NK-92 treated with Interleukin-12 subunit alpha and Interleukin-12 subunit beta, amount 100 ng/mL, for 24 hours (cell line): ENCODE results near the gene PRDM1.

Experiments
- DNase-seq: peaks from one replicate; lab custom pipeline; 2025; lab: John Stamatoyannopoulos, UW

The PRDM1 gene

GRCh38 chr6:106116125-106116832 lies 30.1 kb downstream of the PRDM1 start:
- peak; percentile 15 for DNase-seq

- peak; percentile 71 for DNase-seq
Observed at GRCh38 chr6:106117579-106117978, 31.4 kb downstream of the PRDM1 start.

- no peak for DNase-seq
Observed at GRCh38 chr6:106118835-106119431, 32.8 kb downstream of the PRDM1 start.

GRCh38 chr6:106119546-106119945 lies 33.4 kb downstream of the PRDM1 start:
- DNase-seq = no peak

DNA sequence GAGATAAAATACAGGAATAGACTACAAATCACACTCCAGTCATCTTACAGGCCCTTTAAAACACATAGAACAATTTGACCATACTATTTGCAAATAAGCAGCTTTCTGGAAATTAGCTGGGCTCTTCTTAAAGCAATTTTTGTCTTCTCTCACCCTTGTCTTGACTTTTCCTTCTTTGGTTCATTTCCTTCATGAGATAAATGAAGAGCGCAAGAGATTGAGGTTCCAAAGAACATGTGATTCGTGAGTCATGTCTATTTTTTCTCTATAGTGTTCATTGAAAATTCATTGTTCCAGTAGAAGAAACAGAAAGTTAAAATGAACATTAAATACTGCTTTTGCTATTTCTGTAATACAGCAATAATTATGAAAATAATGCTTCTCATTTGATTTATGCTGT lies 33.9 kb downstream of the PRDM1 start:
- no peak for DNase-seq

DNA sequence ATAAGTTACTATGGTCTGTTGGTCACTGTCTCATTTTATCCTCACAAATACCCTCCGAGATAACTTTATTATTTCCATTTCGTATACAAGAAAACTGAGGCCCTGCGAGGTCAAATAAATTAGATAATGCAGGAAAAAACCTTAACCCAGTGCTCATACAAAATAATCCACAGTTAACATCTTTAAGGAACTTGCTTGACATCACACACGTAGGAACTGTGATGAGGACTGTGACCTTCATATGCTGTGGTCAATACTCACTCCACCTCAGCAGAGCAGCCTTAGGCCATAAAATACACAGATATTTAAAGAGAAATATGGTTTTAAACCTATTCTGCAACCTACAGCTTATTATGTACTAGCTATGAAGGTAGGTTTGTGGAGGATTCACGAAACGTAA lies 34.3 kb downstream of the PRDM1 start:
- no peak for DNase-seq

DNA sequence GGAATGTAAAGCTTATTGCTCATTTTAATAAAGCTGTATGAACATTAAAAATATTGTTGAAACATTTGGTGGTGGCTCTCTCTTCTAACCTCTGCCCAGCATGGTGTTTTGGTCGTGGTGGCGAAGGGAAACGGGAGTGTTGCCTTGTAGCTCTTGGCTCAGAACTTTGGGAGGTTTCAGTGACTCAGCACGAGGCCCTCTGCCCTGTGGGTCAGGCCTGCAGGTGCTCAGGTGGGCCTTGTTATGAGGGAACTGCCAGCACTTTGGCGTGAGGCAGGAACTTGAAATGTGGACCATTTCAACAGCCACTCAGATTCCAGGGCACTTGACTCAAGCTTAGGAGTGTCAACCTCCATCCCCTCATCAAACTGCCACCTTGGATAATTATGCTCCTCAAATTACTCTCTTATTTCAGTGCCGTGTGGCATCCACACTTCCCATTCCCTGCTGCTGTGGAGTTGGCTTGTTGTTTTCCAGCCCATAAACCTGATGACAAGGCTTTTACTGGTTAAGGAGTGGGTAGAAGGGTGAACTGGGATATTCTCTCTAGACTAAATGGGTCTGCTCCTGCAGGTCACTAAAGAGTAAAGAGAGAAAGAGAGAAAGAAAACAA lies 36.3 kb downstream of the PRDM1 start:
- DNase-seq = no peak

GRCh38 chr6:106122938-106123656 lies 37.0 kb downstream of the PRDM1 start:
- DNase-seq = no peak

DNA sequence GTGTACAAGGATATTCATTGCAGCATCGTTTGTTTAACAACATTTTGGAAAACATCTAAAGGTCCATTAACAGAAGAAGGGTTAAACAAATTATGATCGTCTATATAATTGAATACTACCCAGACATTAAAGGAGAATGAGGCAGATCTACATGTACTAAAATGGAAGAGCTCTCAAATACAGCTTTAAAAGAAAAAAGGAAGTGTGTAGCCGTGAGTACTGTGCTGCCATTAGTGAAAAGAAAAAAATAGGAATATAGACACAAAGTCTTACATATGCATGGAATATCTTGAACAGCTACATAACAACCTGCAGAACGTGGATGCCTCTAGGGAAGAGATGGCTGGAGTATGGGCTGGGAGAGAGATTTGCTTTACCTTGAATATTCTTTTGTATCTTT lies 37.9 kb downstream of the PRDM1 start:
- no peak for DNase-seq

DNA sequence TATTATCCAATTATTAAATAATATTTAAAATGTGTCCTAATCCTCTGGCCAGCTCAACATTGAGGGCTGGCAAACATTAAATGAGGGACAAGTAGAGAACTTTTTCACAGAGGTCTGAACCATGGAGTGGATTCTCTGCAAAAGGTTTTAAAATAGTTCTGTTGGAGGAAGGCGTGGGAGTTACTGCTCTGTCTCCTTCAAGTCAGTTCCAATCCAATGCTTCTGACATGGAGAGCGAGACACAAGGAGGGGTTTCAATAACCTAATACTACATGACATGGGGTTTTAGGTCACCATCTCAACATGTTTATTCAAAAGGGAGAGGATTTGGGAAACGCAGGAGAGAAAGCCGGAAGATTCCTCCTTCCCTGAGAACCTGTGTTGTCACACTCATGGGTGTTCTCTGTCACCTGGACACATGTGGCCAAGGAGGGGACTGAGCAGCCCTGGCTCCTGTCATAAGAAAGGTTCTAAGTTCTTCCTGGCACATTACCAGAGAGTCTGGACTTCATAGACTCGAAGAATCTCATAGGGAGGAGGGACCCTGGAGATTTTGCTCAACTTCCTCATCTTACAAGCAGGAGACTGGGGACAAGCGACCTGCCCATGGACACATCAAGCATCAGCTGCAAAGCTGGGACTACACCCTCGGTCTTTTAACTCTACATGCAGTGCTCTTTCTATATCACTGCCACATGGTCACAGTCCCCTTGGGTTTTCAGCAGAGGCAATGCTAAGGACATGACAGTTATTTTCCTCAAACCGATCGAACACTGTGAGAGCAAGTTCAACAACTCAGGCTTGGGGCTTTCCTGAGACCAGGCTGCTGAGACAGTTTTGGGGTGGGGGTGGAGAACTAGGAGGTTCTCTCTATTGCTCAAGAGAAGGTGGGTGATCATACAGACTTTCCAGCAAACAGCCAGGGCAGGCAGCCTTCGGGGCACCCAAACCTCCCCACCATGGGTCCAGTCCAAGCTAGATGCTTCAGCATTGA lies 38.6 kb downstream of the PRDM1 start:
- no peak for DNase-seq

DNA sequence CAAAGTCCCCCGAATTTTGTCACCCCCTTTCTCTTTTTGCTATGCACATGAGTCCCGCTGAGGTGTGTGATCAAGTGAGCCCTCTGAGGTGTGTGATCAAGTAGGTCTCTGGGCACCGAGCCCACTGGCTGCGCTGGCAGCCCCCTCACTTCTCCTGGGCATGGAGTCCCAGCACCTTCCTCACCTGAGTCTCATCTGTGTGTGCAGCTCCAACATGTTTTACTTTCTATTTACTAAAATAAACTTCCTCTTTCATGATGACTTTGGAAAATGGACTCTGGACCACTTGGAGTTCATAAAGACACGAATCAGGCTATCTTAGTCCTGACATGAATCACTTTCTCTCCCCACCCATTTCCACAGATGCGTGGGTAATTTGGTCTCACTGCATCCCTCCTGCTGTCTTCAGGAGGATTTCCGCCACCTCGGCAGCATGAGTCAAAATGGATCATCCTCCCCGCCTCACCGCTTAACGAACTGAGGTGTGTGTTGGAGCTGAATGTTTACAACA lies 39.8 kb downstream of the PRDM1 start:
- no peak for DNase-seq

DNA sequence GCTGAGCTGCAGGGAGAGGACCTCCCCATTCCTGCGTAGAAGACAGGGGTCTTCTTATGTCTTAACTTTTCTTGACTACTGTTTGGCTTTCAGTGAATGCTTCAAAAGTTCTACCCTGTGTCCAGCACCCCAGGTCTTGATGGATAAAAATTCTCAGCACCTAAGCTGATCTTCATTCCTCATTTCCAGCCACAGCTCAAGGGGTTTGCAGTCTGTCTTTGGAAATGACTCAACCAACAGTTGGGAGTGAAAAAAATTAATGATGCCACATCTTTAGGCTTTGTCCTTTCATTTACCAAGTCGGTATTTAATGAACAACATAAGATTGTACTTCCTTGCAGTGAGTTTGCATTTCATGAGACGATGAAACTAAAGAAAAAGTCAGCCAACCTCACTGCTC lies 40.3 kb downstream of the PRDM1 start:
- DNase-seq = no peak

DNA sequence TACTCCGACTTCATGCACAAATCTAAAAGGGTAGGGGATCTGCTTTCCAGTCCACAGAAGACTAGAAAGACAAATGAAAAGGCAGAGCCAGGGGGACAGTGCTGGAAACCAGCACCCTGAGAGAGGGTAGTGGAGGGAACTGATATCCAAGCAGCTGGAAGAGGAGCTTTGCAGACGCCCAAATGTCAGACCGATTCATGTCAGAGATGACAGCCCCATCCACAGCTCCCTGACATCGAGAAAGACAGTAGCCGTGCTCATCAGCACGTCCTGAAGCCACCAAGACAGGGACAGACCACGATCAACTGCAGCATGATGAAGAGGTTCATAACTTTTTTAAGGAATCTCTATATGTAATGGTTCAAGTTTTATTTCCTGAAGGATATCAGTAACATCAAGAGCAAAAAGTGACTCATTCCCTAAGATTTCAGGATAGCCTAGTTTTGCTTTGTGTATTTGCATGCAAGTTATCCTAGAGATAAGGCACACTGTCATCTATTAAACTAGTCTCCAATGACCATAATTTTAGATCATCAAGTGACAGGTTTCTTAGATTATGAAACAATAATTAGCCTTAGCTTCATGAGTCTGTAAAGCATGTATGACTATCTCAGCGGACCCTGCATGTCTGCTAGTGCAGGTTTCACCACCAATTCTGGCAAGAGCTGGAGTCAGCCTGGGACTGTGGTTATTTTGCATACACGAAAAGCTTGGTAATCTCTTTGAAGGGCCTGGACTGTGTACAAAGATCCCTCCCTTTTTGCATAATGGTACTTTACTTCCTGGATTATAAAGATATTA lies 43.0 kb downstream of the PRDM1 start:
- no peak for DNase-seq

- DNase-seq = no peak
Observed at GRCh38 chr6:106132153-106132698, 46.1 kb downstream of the PRDM1 start.

GRCh38 chr6:106133040-106133439 lies 46.9 kb downstream of the PRDM1 start:
- no peak for DNase-seq

DNA sequence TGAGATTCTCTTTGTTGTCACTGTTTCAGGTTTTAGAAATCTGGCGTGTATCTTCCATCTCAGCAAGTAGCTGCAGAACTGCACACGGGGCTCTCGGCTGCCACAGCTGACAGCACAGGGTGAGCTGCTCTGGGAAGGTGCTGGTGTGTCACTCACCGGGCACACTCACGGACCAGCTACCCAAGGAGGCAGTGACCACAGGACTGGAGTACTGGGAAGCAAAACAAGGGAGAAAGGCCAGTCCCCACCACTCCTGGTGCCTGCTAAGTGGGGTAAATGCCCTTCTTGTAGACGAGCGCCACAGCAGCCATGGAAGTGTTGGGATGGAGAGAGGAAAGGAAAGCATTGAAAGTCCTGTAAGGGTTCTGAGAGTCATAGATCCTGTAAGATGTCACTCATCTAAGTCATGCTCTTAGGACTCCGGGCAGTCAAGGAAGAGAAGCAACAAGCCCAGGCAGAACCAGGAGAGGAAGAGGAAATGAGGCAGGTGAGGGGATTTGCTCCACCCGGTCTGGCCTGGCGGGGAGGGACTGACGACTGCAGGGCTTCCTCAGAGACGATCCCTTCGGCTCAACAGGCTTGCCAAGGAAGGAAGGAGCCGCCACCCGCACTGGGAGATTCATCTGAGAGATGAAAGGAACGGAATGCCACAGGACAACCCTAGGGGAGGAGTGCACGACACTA lies 48.1 kb downstream of the PRDM1 start:
- no peak for DNase-seq

GRCh38 chr6:106134906-106135634 lies 48.9 kb downstream of the PRDM1 start:
- no peak for DNase-seq

GRCh38 chr6:106135911-106136571 lies 49.9 kb downstream of the PRDM1 start:
- DNase-seq = no peak
